RPMI8226 (cell line): ENCODE measurements around the gene RPL19.

ENCODE experiments used
- DNase-seq: peaks from one replicate; pipeline ENCODE4 v3.0.0-alpha.2; 2015

RPL19 gene

GRCh38 chr17:39173526-39174274 is 26.4 kb upstream of the RPL19 start:
- no peak for DNase-seq

GRCh38 chr17:39174920-39175694 is 25.0 kb upstream of the RPL19 start:
- peak; percentile 82 for DNase-seq

GRCh38 chr17:39175695-39176093 is 24.4 kb upstream of the RPL19 start:
- no peak for DNase-seq

GRCh38 chr17:39177256-39177655 is 22.8 kb upstream of the RPL19 start:
- no peak for DNase-seq

- no peak for DNase-seq
Observed at GRCh38 chr17:39178536-39178935, 21.5 kb upstream of the RPL19 start.

- DNase-seq, result no peak
Observed at GRCh38 chr17:39181303-39181702, 18.8 kb upstream of the RPL19 start.

- DNase-seq, result no peak
Observed at GRCh38 chr17:39183045-39183444, 17.0 kb upstream of the RPL19 start.

GRCh38 chr17:39183720-39184119 is 16.4 kb upstream of the RPL19 start:
- DNase-seq, result no peak

- no peak for DNase-seq
Observed at GRCh38 chr17:39186481-39187002, 13.5 kb upstream of the RPL19 start.

GRCh38 chr17:39187152-39187830 is 12.8 kb upstream of the RPL19 start:
- DNase-seq, result no peak

- no peak for DNase-seq
Observed at GRCh38 chr17:39191750-39192510, 8.2 kb upstream of the RPL19 start.

GRCh38 chr17:39192901-39193300 is 7.2 kb upstream of the RPL19 start:
- DNase-seq, result no peak

GRCh38 chr17:39193346-39193745 is 6.7 kb upstream of the RPL19 start:
- DNase-seq, result no peak

- DNase-seq, result no peak
Observed at GRCh38 chr17:39194089-39194984, 5.7 kb upstream of the RPL19 start.

GRCh38 chr17:39194985-39195524 is 5.0 kb upstream of the RPL19 start:
- no peak for DNase-seq

GRCh38 chr17:39195568-39196160 is 4.4 kb upstream of the RPL19 start:
- peak; percentile 72 for DNase-seq

GRCh38 chr17:39196241-39196807 is 3.8 kb upstream of the RPL19 start:
- no peak for DNase-seq

- DNase-seq, result peak; percentile 78
Observed at GRCh38 chr17:39196808-39197291, 3.2 kb upstream of the RPL19 start.

- peak; percentile 78 for DNase-seq
Observed at GRCh38 chr17:39197380-39198185, 2.5 kb upstream of the RPL19 start, which contains the start of gene CACNB1. Gene CACNB1 (minus strand): TSS chr17:39197669. CDS start chr17:39197495, 174 bp downstream.
